GM19438 (cell line): ENCODE measurements around the gene LZTFL1.
"Not testable (repeated sequence)": the region's sequence is repeated elsewhere in the genome, so short reads cannot be mapped to it uniquely, and the experiment has no call there.

Experiments used
- ATAC-seq: cut with Tn5 transposase; IDR thresholded peaks from one replicate; pipeline ENCODE4 v1.9.1; 2021; ENCODE audit warnings: low read depth; ENCODE audit not compliant: unreplicated experiment

LZTFL1 gene

DNA sequence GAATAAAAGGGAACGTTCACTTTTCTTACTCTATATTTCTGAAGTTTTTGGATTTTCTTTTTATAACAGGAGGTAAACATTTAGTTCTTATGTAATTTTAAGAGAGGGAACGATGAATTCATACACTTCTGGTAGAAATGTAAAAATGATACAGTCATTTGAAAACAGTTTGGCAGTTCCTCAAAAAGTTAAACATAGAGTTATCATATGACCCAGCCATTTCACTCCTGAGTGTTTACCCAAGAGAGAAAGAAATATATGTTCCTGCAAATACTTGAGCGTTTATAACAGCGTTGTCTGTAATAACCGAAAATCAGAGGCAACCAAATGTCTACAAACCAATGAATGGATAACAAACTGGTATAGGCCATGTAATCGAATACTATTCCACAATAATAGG is 23.6 kb upstream of the LZTFL1 start:
- no peak for ATAC-seq

- peak; percentile 74 for ATAC-seq
Measured at GRCh38 chr3:45864760-45865519, 23.0 kb upstream of the LZTFL1 start.

- ATAC-seq, result no peak
Measured at GRCh38 chr3:45861043-45861719, 19.3 kb upstream of the LZTFL1 start.

GRCh38 chr3:45860481-45860880 is 18.6 kb upstream of the LZTFL1 start:
- no peak for ATAC-seq

DNA sequence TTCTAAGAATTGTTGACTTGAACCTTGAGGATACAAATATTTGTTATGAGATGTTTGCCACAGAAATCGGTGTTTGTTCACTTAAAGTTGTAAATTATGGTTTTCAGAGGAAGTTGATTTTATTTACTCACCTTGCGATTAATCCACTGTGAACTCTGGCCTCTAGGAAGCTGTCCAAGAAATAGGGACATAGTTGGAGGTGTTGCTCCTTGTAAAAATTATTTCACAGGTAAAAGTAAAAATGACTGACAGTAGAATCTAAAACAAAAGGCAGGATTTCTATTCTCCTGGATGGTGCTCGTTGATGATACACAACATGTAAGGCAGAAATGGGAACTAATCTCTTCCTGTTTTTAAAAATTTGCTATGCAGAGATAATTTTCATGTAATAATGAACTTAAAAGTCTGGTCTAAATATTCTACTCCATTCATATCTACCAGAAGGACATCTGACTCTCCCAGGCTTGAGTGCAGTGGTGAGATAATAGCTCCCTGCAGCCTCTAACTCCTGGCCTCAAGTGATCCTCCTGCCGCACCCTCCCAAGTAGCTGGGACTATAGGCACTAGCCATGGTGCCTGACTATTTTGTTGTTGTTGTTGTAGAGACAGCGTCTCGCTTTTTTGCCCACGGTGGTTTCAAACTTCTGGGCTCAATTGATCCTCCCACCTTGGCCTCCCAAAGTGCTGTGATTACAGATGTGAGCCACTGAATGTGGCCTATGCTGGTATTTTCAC is 17.1 kb upstream of the LZTFL1 start:
- ATAC-seq, result no peak

GRCh38 chr3:45857024-45857423 is 15.1 kb upstream of the LZTFL1 start:
- not testable (repeated sequence) for ATAC-seq

GRCh38 chr3:45856323-45856722 is 14.4 kb upstream of the LZTFL1 start:
- not testable (repeated sequence) for ATAC-seq

GRCh38 chr3:45852828-45853227 is 10.9 kb upstream of the LZTFL1 start:
- ATAC-seq, result no peak

DNA sequence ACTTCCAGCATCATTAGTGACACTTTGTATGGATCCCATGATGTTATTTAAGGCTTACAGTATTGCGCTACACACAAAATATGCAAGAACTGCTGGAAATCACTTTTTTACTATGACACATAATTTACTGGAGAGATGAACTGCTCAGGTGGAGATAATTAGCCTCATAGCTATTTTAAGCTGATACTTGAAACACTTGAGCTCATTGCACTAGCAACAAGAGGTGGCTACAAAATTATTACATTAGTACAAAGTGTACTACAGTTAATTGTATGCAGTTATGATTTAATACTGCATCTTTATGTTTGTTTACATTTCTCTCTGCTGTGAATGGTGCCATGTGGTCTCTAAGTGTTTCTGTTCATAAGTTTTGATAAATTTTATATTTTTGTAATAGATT is 6.5 kb upstream of the LZTFL1 start:
- no peak for ATAC-seq

- ATAC-seq, result no peak
Measured at GRCh38 chr3:45844616-45845015, 2.7 kb upstream of the LZTFL1 start.

GRCh38 chr3:45842851-45843625 is 1.1 kb upstream of the LZTFL1 start:
- ATAC-seq, result no peak

DNA sequence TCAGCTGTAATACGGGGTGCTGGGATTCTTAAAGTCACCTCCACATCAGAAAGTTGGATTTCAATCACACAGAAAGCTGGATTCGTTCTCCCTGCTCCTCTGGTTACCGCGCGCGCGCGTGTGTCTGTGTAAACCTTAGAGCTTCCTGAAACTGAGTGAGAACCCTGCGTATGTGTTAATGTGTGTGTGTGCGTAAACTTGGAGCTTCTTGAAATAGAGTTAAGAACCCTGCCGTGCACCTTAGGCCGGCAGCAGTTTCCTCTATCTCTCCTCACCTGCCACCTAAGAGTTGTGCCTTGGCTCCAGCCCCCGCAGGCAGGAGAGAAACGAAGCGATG is 531 bp downstream of the LZTFL1 start:
- peak; percentile 25 for ATAC-seq

GRCh38 chr3:45838466-45838865 is 3.5 kb downstream of the LZTFL1 start:
- ATAC-seq, result no peak

DNA sequence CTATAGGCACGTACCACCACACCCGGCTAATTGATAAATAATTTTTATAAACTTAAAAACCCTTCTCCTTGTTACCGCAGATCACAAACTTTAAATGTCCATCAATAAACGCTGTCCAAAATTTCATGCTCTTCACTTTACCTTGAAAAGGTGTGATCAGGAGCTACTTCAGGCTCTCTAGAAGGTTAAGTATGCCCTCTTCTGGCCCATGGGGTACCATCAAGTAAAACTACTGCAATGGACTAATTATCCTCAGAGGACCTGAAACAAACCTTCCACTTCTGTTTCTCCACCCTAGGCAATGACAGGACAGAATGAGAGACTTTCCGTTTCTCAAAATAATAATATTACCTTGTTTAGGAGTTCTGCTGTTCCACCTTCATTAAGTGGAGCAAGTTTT is 9.2 kb downstream of the LZTFL1 start:
- ATAC-seq, result no peak

DNA sequence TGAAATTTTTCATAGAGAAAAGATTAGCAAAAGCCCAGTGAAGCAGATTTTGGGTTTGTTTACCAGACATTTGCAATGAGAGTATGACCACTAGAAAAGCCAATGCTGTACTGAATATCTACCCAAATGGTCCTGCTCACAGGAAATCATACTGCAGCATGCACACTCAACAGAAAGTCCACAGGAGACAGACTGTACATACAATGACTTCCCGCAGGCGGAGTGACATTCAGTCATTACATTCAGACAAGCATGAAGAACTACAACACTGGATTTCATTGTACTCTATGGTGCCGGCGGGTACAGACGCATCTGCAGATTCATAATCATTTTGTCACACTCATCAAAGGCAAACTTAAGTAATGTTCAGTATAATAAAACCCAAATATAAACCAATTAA is 11.8 kb downstream of the LZTFL1 start:
- no peak for ATAC-seq

GRCh38 chr3:45826908-45827307 is 15.0 kb downstream of the LZTFL1 start:
- no peak for ATAC-seq

DNA sequence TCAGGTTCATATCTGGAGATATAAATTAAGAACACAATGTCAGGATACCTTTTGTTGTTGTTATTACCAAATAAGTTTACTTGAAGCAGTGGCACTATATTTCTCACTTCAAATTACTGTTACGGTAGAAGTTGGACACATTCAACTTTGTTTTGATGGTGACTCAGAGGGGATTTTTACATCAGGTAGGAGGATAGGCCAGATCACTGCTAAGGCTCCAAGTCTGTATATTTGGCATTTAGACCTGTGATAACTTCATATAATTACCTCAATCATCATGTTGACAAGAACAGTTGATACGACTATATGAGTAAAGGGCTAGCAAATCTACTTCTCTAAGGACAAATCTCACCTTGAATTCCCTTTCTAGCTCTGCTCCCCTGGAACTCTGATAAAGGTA is 15.6 kb downstream of the LZTFL1 start:
- no peak for ATAC-seq

- no peak for ATAC-seq
Measured at GRCh38 chr3:45821127-45821526, 20.8 kb downstream of the LZTFL1 start.

DNA sequence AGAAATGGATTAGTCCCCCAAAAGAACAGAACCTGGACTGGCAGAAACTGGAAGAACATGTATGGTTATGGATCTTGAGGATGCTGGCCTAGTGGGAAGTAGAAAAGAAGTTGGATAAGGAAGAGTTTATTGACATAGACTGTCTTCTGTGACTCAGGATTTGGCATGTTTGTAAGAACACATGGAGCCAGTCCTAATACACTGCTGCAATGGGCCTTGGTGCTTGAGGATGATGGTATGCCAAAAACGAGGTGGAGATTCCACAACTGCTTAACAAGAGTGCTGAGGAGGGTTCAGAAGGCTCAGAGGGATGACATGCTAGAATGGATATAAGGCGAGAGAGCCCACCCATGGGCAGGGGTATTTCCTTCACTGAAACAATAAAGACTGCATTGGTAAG is 22.4 kb downstream of the LZTFL1 start:
- no peak for ATAC-seq

- no peak for ATAC-seq
Measured at GRCh38 chr3:45817831-45818522, 23.9 kb downstream of the LZTFL1 start.
